NCI-H2227 (cell line): ENCODE results near the gene CAMK2G.

ENCODE experiments used
- DNase-seq: peaks from one replicate; lab custom pipeline; 2025; ENCODE audit not compliant: unreplicated experiment; lab: John Stamatoyannopoulos, UW

Gene CAMK2G

GRCh38 chr10:73865107-73865458 is 9.3 kb downstream of the CAMK2G start:
- no peak for DNase-seq

GRCh38 chr10:73864229-73864628 is 10.1 kb downstream of the CAMK2G start:
- no peak for DNase-seq

- DNase-seq: no peak
Measured at GRCh38 chr10:73863039-73863817, 11.1 kb downstream of the CAMK2G start.

- no peak for DNase-seq
Measured at GRCh38 chr10:73862011-73862410, 12.3 kb downstream of the CAMK2G start.

- no peak for DNase-seq
Measured at GRCh38 chr10:73859784-73860491, 14.4 kb downstream of the CAMK2G start.

GRCh38 chr10:73859428-73859783 is 14.9 kb downstream of the CAMK2G start:
- no peak for DNase-seq

GRCh38 chr10:73858750-73859427 is 15.5 kb downstream of the CAMK2G start:
- no peak for DNase-seq

GRCh38 chr10:73858013-73858708 is 16.2 kb downstream of the CAMK2G start:
- no peak for DNase-seq

GRCh38 chr10:73857446-73857845 is 16.9 kb downstream of the CAMK2G start:
- no peak for DNase-seq

DNA sequence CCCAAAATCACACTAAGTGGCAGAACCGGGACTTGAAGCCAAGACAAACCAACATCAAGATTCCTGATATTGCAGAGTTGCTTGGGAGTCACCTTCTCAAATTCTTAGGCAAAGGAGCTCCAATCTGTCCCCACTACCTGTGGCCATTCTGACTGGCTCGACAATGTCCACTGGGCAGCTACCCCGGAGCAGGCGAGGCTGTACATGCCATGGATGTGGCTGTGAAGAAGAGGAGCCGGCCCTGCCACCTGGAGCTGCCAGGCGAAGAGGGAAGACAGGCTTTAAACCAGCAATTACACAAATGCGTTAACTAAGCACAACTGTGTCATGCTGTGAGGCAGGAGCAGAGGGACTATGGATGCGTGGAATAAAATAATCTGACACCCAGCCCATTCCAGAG is 18.1 kb downstream of the CAMK2G start:
- no peak for DNase-seq

- no peak for DNase-seq
Measured at GRCh38 chr10:73855413-73855812, 18.9 kb downstream of the CAMK2G start.

DNA sequence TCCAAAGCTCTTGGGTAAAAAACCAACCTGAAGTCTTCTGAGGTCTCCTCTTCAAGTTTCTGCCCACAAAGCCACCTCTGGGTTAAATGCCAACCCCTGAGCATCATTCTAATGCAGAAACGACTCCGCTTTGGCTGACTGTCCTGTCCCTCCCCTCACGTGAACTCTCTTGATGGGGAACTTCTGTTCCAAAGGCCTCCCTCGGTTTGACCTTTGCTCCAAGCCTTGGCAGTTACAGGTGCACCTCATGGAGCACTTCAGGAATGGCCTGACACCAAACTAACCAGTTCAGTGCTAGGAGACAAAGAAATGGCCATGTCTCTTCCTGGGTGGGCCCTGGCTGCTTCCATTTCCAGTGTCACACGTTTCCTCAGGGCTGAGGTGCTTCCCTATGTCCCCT is 20.0 kb downstream of the CAMK2G start:
- no peak for DNase-seq

- no peak for DNase-seq
Measured at GRCh38 chr10:73853196-73853595, 21.2 kb downstream of the CAMK2G start.

DNA sequence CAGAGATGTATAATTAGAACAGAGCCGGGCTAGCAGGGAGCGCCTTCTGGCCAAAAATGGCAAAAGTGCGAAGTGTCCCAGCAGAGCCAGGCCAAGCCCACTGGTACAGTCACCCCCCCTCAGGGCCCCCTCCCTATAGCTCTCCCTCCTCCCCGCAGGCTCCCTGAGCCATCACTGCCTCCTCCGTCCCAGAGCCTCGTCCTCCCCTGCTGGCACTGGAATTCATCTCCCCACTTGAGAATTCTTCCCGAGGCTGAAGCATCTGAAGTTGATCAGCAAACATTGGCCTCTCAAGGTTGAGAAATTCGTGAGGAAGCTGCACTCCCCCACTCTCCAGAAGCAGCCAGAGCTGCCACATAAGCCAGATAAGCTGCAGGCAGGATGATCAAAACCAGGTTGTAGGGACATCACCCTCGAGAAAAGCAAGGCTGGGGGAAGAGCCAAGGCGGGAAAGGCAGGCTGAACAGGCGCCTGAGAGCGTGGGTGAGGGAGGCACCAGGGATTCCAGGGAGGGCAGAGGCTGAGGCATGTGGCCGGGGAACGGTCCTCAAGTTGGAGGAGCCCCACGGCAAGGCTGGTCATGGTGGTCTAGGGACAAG is 23.4 kb downstream of the CAMK2G start:
- DNase-seq: no peak

DNA sequence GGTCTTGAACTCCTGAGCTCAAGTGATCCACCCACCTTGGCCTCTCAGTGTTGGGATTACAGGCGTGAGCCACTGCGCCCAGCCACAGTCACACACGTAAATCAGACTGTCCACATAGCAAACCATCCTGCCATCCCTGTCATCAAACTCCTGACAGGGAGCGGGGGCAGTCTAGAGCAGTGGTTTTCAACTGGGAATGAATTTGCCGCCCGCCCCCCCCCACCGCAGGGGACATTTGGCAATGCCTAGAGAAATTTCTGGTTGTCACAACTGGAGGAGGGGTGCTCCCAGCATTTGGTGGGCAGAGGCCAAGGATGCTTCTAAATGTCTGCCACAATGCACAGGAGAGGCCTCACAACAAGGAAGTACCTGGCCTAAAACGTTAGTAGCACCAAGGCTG is 24.1 kb downstream of the CAMK2G start:
- DNase-seq: no peak

DNA sequence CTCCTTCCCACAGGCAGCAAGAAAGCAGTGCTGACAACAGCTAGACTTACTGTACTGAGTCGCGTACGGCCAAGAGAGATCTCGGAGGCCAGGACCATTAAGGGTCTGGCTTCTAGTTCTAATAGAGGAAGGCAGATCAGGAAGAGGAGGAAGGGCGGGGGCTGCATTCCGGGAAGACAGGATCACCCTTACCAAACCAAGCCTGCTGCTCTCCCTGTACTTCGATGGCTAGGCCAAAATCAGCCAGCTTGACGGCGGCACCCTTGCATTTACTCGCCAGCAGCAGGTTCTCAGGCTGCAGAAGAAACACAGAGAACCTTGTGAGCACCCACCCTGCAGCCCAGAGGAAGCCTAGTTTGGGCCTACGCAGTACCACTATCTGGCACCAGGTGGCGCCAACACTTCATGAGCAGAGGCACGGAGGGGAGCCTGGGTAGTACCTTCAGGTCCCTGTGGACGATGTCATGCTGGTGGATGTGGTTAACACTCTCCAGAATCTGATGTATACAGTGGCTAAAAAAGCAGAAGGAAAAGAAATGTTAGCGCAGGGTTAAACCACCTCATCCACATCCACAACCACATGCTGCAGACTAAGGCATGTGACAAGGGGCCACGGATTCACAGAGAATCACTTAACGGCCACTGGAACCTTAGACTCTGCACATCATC is 25.4 kb downstream of the CAMK2G start:
- DNase-seq: peak; percentile 83

- DNase-seq: no peak
Measured at GRCh38 chr10:73847031-73847430, 27.3 kb downstream of the CAMK2G start.

GRCh38 chr10:73843261-73843660 is 31.1 kb downstream of the CAMK2G start:
- no peak for DNase-seq

DNA sequence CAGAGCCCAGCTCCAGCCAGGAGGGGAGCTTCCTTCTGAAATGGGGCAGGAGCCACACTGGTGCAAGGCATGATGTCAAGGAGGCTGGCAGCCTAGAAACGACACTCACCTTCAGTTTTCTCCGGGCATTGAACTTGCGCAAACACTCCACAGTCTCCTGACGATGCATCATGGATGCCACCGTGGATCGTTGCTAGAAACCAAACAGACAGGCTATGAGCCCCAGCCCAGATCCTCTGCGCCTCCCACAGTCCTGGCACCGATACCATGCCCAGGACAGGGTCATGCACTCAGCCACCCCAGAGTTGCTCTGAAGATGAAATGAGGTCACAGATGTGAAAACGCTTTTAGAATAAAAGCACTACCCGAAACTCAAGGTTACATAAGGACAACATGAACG is 32.0 kb downstream of the CAMK2G start:
- no peak for DNase-seq

DNA sequence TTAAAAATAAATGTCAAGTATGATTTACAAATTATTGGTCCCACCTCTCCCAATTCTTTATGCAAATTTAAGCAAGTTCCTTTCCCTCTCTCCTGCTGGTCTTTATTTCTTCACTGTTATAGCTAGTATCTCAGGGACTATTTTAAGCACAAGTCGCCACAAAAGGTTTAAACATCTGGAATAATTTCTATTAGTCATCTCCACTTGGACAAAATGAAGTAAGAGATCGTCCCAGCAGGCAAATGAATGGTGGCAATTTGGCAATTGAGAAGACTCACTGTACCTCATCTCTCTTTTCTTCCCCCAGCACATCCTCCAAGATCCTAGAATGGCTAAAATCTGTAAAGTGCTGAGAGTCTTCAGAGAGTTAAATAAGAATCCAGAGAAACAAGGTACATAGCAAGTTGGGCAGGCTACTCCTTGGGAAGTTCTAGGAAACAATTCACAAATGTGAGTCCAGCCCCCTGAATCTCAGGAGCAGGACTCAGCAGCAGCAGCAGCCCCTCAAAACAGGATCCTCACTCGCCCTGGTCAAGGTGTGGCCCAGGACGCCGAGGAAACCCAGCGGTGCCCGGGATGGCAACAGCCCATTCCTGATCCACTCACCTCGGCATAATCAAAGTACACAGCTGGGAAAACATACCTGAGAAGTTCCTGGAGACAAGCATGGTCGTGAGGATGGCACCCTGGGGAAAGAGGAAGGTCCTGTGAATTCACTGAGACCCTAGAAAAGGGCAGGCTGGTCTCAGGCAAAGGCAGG is 32.6 kb downstream of the CAMK2G start:
- DNase-seq: no peak
